ENCODE measurements around the gene SLC25A25. TPM values are rescaled to one million over a fixed set of nuclear protein-coding genes. Genes with fewer than 3 reads are reported as not detected.
A peak's percentile ranks its signal among the peaks of the same experiment; 100 is the strongest.

Gene SLC25A25
- total and polyA plus RNA-seq, 10 of the 15 experiments (the other 5 are each of a cell fraction or from before 2014, with no cell fraction given): 0.04 to 17.1 (median 12.4) TPM; not detected in 1

- TF ChIP-seq EP300 (IDR thresholded peaks at IDR 0.05; ENCODE audit: borderline replicate concordance in 1 of 2, control insufficient read depth in 1 of 2, low read depth in 2 of 2, low read length in 2 of 2) (no peak), EED (IDR thresholded peaks at IDR 0.05; ENCODE audit: low read depth) (no peak), NBN (IDR thresholded peaks at IDR 0.05) (peak; percentile 60), CHD1 (IDR thresholded peaks at IDR 0.05; ENCODE audit: low read depth, low read length) (peak; percentile 90), ZNF24 (IDR thresholded peaks at IDR 0.05) (no peak), NFXL1 (IDR thresholded peaks at IDR 0.05; ENCODE audit: borderline replicate concordance) (no peak), HDGF (IDR thresholded peaks at IDR 0.05) (peak; percentile 89), BACH1 (IDR thresholded peaks at IDR 0.05; ENCODE audit: borderline replicate concordance) (peak; percentile 59), CHD2 (IDR thresholded peaks at IDR 0.05; ENCODE audit: borderline replicate concordance, low read depth, low read length) (no peak; the same call in 1 of the 2 replicates), SMC3 (IDR thresholded peaks at IDR 0.05; ENCODE audit: borderline replicate concordance, low read length) (no peak), RAD51 (IDR thresholded peaks at IDR 0.05) (peak; percentile 79; the same call in 1 of the 2 replicates), FOS (IDR thresholded peaks at IDR 0.05; ENCODE audit: borderline replicate concordance, extremely low read depth, insufficient read length) (peak; percentile 47), ZSCAN29 (IDR thresholded peaks at IDR 0.05) (0 out of 2 replicates have a peak, but pooled peaks have one; percentile 21), RB1 (IDR thresholded peaks at IDR 0.05; ENCODE audit: borderline replicate concordance) (peak; percentile 96), BCL11A (IDR thresholded peaks at IDR 0.05; ENCODE audit: low read depth, low read length) (no peak), ZNF622 (IDR thresholded peaks at IDR 0.05) (no peak), PAX8 (IDR thresholded peaks at IDR 0.05) (peak; percentile 83; the same call in 1 of the 2 replicates), GATAD2B (conservative IDR thresholded peaks at IDR 0.05; ENCODE audit: low read depth) (no peak; the same call in none of the 2 replicates), STAT3 (IDR thresholded peaks at IDR 0.05; ENCODE audit: low read depth, low read length) (no peak), BRCA1 (IDR thresholded peaks at IDR 0.05; ENCODE audit: low read depth, low read length) (no peak), SMAD5 (IDR thresholded peaks at IDR 0.05; ENCODE audit: low read depth) (no peak), DPF2 (IDR thresholded peaks at IDR 0.05) (no peak; the same call in none of the 2 replicates), SIN3A (IDR thresholded peaks at IDR 0.05; ENCODE audit: low read depth, low read length) (no peak), IRF5 (IDR thresholded peaks at IDR 0.05; ENCODE audit: borderline replicate concordance) (no peak), NFIC (IDR thresholded peaks at IDR 0.05; ENCODE audit: low read depth, low read length) (no peak)
- TF ChIP-seq, protein P1, sequence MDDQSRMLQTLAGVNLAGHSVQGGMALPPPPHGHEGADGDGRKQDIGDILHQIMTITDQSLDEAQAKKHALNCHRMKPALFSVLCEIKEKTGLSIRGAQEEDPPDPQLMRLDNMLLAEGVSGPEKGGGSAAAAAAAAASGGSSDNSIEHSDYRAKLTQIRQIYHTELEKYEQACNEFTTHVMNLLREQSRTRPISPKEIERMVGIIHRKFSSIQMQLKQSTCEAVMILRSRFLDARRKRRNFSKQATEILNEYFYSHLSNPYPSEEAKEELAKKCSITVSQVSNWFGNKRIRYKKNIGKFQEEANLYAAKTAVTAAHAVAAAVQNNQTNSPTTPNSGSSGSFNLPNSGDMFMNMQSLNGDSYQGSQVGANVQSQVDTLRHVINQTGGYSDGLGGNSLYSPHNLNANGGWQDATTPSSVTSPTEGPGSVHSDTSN (IDR thresholded peaks at IDR 0.05; ENCODE audit: insufficient replicate concordance, low read depth, low read length): peak; percentile 96
- TF ChIP-seq, protein P2, sequence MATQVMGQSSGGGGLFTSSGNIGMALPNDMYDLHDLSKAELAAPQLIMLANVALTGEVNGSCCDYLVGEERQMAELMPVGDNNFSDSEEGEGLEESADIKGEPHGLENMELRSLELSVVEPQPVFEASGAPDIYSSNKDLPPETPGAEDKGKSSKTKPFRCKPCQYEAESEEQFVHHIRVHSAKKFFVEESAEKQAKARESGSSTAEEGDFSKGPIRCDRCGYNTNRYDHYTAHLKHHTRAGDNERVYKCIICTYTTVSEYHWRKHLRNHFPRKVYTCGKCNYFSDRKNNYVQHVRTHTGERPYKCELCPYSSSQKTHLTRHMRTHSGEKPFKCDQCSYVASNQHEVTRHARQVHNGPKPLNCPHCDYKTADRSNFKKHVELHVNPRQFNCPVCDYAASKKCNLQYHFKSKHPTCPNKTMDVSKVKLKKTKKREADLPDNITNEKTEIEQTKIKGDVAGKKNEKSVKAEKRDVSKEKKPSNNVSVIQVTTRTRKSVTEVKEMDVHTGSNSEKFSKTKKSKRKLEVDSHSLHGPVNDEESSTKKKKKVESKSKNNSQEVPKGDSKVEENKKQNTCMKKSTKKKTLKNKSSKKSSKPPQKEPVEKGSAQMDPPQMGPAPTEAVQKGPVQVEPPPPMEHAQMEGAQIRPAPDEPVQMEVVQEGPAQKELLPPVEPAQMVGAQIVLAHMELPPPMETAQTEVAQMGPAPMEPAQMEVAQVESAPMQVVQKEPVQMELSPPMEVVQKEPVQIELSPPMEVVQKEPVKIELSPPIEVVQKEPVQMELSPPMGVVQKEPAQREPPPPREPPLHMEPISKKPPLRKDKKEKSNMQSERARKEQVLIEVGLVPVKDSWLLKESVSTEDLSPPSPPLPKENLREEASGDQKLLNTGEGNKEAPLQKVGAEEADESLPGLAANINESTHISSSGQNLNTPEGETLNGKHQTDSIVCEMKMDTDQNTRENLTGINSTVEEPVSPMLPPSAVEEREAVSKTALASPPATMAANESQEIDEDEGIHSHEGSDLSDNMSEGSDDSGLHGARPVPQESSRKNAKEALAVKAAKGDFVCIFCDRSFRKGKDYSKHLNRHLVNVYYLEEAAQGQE (IDR thresholded peaks at IDR 0.05; ENCODE audit: low read depth, low read length): no peak
Observed at GRCh38 chr9:128067645-128068385, at the start of gene SLC25A25 (continued).

All from GM12878 (cell line).